Ishikawa (cell line): ENCODE results near the gene KCND3.

Source experiments
- CEBPB ChIP-seq: IDR thresholded peaks from 2 replicates; pipeline ENCODE4 v1.6.1; 2012
- CREB1 ChIP-seq: IDR thresholded peaks from 2 replicates; pipeline ENCODE4 v1.6.1; 2012; ENCODE audit warnings: low read depth
- EGR1 ChIP-seq: IDR thresholded peaks from 2 replicates; pipeline ENCODE4 v1.6.1; 2012
- EP300 ChIP-seq: IDR thresholded peaks from 2 replicates; pipeline ENCODE4 v1.6.1; 2012; ENCODE audit warnings: borderline replicate concordance
- FOXM1 ChIP-seq: IDR thresholded peaks from 2 replicates; pipeline ENCODE4 v1.6.1; 2012; ENCODE audit warnings: low read depth, borderline replicate concordance
- MAX ChIP-seq: IDR thresholded peaks from 2 replicates; pipeline ENCODE4 v1.6.1; 2012
- NFIC ChIP-seq: IDR thresholded peaks from 2 replicates; pipeline ENCODE4 v1.6.1; 2012
- RAD21 ChIP-seq: IDR thresholded peaks from 2 replicates; pipeline ENCODE4 v1.6.1; 2012; ENCODE audit warnings: low read depth
- REST ChIP-seq: IDR thresholded peaks from 2 replicates; pipeline ENCODE4 v1.6.1; 2012; ENCODE audit warnings: low read depth, mild to moderate bottlenecking
- TAF1 ChIP-seq: IDR thresholded peaks from 2 replicates; pipeline ENCODE4 v1.6.1; 2012; ENCODE audit warnings: low read depth, mild to moderate bottlenecking
- TCF12 ChIP-seq: IDR thresholded peaks from 2 replicates; pipeline ENCODE4 v1.6.1; 2012; ENCODE audit warnings: low read depth
- TEAD4 ChIP-seq: IDR thresholded peaks from 2 replicates; pipeline ENCODE4 v1.6.1; 2012
- USF1 ChIP-seq: IDR thresholded peaks from 2 replicates; pipeline ENCODE4 v1.6.1; 2012
- YY1 ChIP-seq: IDR thresholded peaks from 2 replicates; pipeline ENCODE4 v1.6.1; 2012; ENCODE audit warnings: low read depth
- ZBTB7A ChIP-seq: IDR thresholded peaks from 2 replicates; pipeline ENCODE4 v1.6.1; 2012; ENCODE audit warnings: low read depth

KCND3 gene

GRCh38 chr1:111734426-111734825 is 255.0 kb downstream of the KCND3 start:
- no peak for TF ChIP-seq TCF12
- no peak for TF ChIP-seq ZBTB7A
- no peak for TF ChIP-seq EP300
- TF ChIP-seq FOXM1 = no peak
- TF ChIP-seq CEBPB = no peak
- no peak for TF ChIP-seq TAF1
- no peak for TF ChIP-seq NFIC
- TF ChIP-seq EGR1 = no peak
- no peak for TF ChIP-seq YY1
- no peak for TF ChIP-seq MAX
- TF ChIP-seq USF1 = no peak
- no peak for TF ChIP-seq RAD21
- TF ChIP-seq REST = no peak

- TF ChIP-seq RAD21 = no peak
- TF ChIP-seq FOXM1 = no peak
- TF ChIP-seq TAF1 = no peak
- TF ChIP-seq REST = no peak
- no peak for TF ChIP-seq MAX
- no peak for TF ChIP-seq ZBTB7A
- no peak for TF ChIP-seq CREB1
- TF ChIP-seq TEAD4 = no peak
- TF ChIP-seq TCF12 = no peak
- no peak for TF ChIP-seq NFIC
- no peak for TF ChIP-seq EGR1
- TF ChIP-seq EP300 = no peak
Measured at GRCh38 chr1:111733992-111734341, 255.5 kb downstream of the KCND3 start.

GRCh38 chr1:111733183-111733991 is 256.1 kb downstream of the KCND3 start:
- TF ChIP-seq EGR1 (no peak), ZBTB7A (no peak), EP300 (no peak), NFIC (no peak), TCF12 (no peak), CEBPB (no peak), YY1 (no peak), USF1 (no peak), RAD21 (no peak), FOXM1 (no peak), MAX (no peak), TEAD4 (no peak), CREB1 (no peak)

GRCh38 chr1:111732718-111733117 is 256.8 kb downstream of the KCND3 start:
- TF ChIP-seq RAD21 (no peak), EP300 (no peak), CEBPB (no peak), TAF1 (no peak), ZBTB7A (no peak)

GRCh38 chr1:111731956-111732355 is 257.5 kb downstream of the KCND3 start:
- TF ChIP-seq NFIC = no peak
- no peak for TF ChIP-seq USF1
- no peak for TF ChIP-seq TEAD4
- TF ChIP-seq RAD21 = no peak
- no peak for TF ChIP-seq YY1
- TF ChIP-seq TAF1 = no peak
- no peak for TF ChIP-seq CEBPB
- TF ChIP-seq EP300 = no peak
- TF ChIP-seq REST = no peak
- TF ChIP-seq TCF12 = no peak
- TF ChIP-seq CREB1 = no peak
- TF ChIP-seq EGR1 = no peak
- TF ChIP-seq FOXM1 = no peak
- TF ChIP-seq MAX = no peak
- TF ChIP-seq ZBTB7A = no peak
